ENCODE data around the gene MTHFD2L. TPM values are rescaled to one million over a fixed set of nuclear protein-coding genes. Genes with fewer than 3 reads are reported as not detected.

Gene MTHFD2L
- 15.8 and 17.5 TPM in 2 replicates for total RNA-seq

GRCh38 chr4:74157561-74158465, at the start of gene MTHFD2L:
TSS of gene MTHFD2L (plus strand) at chr4:74158118. CDS start at chr4:74158139, 21 bp downstream.

DNA sequence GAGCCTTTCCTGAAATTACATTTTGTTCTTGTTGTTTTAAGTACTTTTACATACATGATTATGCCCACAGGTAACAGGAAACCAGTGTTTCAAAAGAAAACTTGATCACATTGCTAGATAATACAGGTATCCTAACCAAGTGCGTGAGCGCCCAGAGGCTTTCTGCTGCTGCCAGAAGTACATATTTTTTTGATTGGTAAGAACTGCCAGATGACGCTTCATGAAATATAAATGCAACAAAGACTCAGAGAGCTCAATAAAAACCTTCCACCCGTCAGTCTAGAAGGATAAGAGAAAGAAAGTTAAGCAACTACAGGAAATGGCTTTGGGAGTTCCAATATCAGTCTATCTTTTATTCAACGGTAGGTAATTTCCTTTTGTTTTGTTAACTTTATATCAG, 150.3 kb downstream of the MTHFD2L start, which contains the start of gene EPGN:
Gene EPGN (plus strand): TSS at position 256 of the 400 bp plus-strand sequence. CDS start 64 bp downstream, at position 320.

Other genes with a start within 250 kb of the MTHFD2L start
- not detected in 2 replicates for gene PF4, start 176.1 kb upstream of the MTHFD2L start, total RNA-seq
- not detected in 2 replicates for gene PPBP, start 169.9 kb upstream of the MTHFD2L start, total RNA-seq
- gene CXCL5, start 159.4 kb upstream of the MTHFD2L start, total RNA-seq = 0.09 and 0.19 TPM in 2 replicates
- 0.54 and 0.94 TPM in 2 replicates for gene CXCL3, start 119.4 kb upstream of the MTHFD2L start, total RNA-seq
- 3.1 and 11.4 TPM in 2 replicates for gene CXCL2, start 58.9 kb upstream of the MTHFD2L start, total RNA-seq
- gene EPGN, start 150.4 kb downstream of the MTHFD2L start, total RNA-seq = 0.09 and 2.0 TPM in 2 replicates
- gene EREG, start 207.0 kb downstream of the MTHFD2L start, total RNA-seq = not detected in 2 replicates